Hepatocyte (in vitro differentiated cells): ENCODE results near the gene LIPE. TPM values are rescaled to one million over a fixed set of nuclear protein-coding genes. Genes with fewer than 3 reads are reported as not detected.

Experiments used
- DNase-seq: peaks from one replicate; pipeline ENCODE4 v3.0.0-alpha.2; 2016; ENCODE audit warnings: low spot score
- H2AFZ ChIP-seq: fragments of 200-600 bp; sonication (generic); 2 replicates; pipeline ENCODE4 v1.6.0; 2016; ENCODE audit warnings: antibody characterized with exemption, mild to moderate bottlenecking
- H3K27ac ChIP-seq: fragments of 200-600 bp; sonication (generic); 2 replicates; pipeline ENCODE4 v1.5.1; 2016; ENCODE audit warnings: mild to moderate bottlenecking
- H3K27me3 ChIP-seq: fragments of 200-600 bp; sonication (generic); 2 replicates; pipeline ENCODE4 v1.6.1; 2016
- H3K36me3 ChIP-seq: fragments of 200-600 bp; sonication (generic); replicated peaks from 2 replicates; pipeline ENCODE4 v1.5.1; 2016; ENCODE audit warnings: low read depth; ENCODE audit not compliant: insufficient read depth
- H3K4me1 ChIP-seq: fragments of 200-600 bp; sonication (generic); 2 replicates; pipeline ENCODE4 v1.5.1; 2016; ENCODE audit warnings: mild to moderate bottlenecking, moderate library complexity; ENCODE audit not compliant: insufficient read depth
- H3K4me2 ChIP-seq: fragments of 200-600 bp; sonication (generic); 2 replicates; pipeline ENCODE4 v1.6.0; 2016
- H3K4me3 ChIP-seq: fragments of 200-600 bp; sonication (generic); 2 replicates; pipeline ENCODE4 v1.5.1; 2016; ENCODE audit warnings: mild to moderate bottlenecking
- H3K79me2 ChIP-seq: fragments of 200-600 bp; sonication (generic); 2 replicates; pipeline ENCODE4 v1.6.0; 2017; ENCODE audit warnings: mild to moderate bottlenecking
- H3K9me2 ChIP-seq: fragments of 200-600 bp; sonication (generic); replicated peaks from 2 replicates; pipeline ENCODE4 v1.6.0; 2017; ENCODE audit warnings: mild to moderate bottlenecking; ENCODE audit not compliant: insufficient read depth
- H3K9me3 ChIP-seq: fragments of 200-600 bp; sonication (generic); 2 replicates; pipeline ENCODE4 v1.5.1; 2016; ENCODE audit warnings: low read depth, mild to moderate bottlenecking
- H4K20me1 ChIP-seq: fragments of 200-600 bp; sonication (generic); 2 replicates; pipeline ENCODE4 v1.6.0; 2016; ENCODE audit warnings: mild to moderate bottlenecking; ENCODE audit not compliant: insufficient read depth, poor library complexity, severe bottlenecking
- EZH2 ChIP-seq: fragments of 200-600 bp; sonication (generic); IDR thresholded peaks from 2 replicates; pipeline ENCODE4 v1.6.1; 2016; ENCODE audit warnings: antibody characterized with exemption, mild to moderate bottlenecking, borderline replicate concordance
- EZH2phosphoT487 ChIP-seq: fragments of 200-600 bp; sonication (generic); IDR thresholded peaks from one replicate; pipeline ENCODE4 v1.6.1; 2018; ENCODE audit warnings: antibody characterized with exemption, mild to moderate bottlenecking, low read depth, moderate library complexity; ENCODE audit not compliant: unreplicated experiment, severe bottlenecking
- WGBS: methylation state at CpG from one replicate; pipeline ENCODE4 v1.1.6; 2016; ENCODE audit warnings: low lambda C conversion rate; ENCODE audit errors: missing lambda C conversion rate; 5-methylcytosine and 5-hydroxymethylcytosine counted together
- polyA plus RNA-seq: library from polyadenylated mRNA; unstranded; fragments of >200 nt; fragmentation: Nextera tagmentation; extraction: Ambion mirVana; gene quantifications from 2 replicates; pipeline ENCODE4 v1.2.1, GENCODE V29; 2016
- total RNA-seq: library from RNA; depleted of rRNA; stranded (reverse); fragments of >200 nt; gene quantifications from 2 replicates; pipeline ENCODE4 v1.2.3, GENCODE V29; 2014
- TF ChIP-seq, protein P1 (sequence below): fragments of 200-600 bp; sonication (generic); IDR thresholded peaks from 2 replicates; pipeline ENCODE4 v1.5.1; 2016; ENCODE audit warnings: antibody characterized with exemption, mild to moderate bottlenecking; ENCODE audit not compliant: poor library complexity

The LIPE gene
- total and polyA plus RNA-seq, 2 experiments from 2014 or later = 6.4 to 7.1 TPM

DNA sequence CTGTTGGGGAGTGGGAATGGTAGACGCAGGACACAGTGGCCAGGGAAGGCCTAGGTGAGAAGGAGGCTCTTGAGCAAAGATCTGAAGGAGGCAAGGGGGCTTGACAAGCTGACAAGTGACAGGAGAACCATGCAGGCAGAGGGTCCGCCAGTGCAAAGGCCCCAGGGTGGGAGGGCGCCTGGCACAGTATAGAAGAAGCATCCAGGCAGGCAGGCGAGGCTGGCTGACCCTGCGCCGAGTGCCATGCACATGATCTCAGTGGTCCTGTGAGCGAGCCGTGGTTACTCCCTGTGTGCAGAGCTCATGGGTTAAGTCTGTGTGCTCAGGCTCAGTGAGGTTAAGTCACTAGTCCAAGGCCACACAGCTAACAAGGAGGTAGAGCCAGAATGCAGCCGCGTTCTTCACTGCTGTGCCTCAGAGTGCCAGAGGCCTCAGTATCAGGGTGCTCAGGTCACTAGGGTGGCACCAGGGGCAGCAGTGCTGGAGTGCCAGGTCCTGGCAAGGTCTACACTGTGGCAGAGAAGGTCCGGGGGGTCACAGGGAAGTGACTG, 52.3 kb downstream of the LIPE start:
- no peak overlapping the region for H3K27ac ChIP-seq
- no peak for DNase-seq
- WGBS = 96% methylated on average over 11 of the region's 11 CpGs

DNA sequence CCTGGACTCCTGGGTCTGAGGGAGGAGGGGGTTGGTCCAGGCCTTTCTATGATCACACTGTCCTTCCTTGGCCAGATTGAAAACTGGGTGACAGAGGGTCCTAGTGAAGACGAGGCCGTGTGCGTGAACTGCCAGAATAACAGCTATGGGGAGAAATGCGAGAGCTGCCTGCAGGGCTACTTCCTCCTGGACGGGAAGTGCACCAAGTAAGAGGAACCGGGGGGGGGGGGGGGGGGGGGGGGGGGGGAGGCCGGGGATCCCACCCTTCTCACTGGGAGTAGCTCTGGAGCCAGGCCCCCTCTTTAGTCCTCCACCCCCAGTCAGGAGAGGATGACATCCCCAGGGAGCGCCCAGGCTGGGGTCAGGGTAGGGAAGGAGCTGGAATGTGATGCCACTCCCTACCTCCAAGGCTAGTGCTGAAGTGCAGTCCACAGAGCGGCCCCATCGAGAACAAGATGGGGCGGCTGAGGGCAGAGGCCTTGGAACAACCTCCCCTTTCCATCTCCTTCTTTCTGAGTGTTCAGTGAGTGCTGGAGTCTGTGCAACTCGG, 56.5 kb downstream of the LIPE start:
- WGBS = 89% methylated on average over 10 of the region's 12 CpGs
- H2AFZ ChIP-seq = no peak overlapping the region
- no peaks in the 10 kb centered on the region for H4K20me1 ChIP-seq
- H3K9me3 ChIP-seq = no peaks in the 10 kb centered on the region
- TF ChIP-seq EZH2 (no peak), EZH2phosphoT487 (no peak)
- TF ChIP-seq, protein P1, sequence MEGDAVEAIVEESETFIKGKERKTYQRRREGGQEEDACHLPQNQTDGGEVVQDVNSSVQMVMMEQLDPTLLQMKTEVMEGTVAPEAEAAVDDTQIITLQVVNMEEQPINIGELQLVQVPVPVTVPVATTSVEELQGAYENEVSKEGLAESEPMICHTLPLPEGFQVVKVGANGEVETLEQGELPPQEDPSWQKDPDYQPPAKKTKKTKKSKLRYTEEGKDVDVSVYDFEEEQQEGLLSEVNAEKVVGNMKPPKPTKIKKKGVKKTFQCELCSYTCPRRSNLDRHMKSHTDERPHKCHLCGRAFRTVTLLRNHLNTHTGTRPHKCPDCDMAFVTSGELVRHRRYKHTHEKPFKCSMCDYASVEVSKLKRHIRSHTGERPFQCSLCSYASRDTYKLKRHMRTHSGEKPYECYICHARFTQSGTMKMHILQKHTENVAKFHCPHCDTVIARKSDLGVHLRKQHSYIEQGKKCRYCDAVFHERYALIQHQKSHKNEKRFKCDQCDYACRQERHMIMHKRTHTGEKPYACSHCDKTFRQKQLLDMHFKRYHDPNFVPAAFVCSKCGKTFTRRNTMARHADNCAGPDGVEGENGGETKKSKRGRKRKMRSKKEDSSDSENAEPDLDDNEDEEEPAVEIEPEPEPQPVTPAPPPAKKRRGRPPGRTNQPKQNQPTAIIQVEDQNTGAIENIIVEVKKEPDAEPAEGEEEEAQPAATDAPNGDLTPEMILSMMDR = no peak
- H3K79me2 ChIP-seq = no peaks in the 10 kb centered on the region
- H3K4me2 ChIP-seq = no peak overlapping the region
- H3K4me1 ChIP-seq = no peaks in the 10 kb centered on the region
- DNase-seq = no peak
- H3K27me3 ChIP-seq = no peaks in the 10 kb centered on the region
- H3K36me3 ChIP-seq = no peaks in the 10 kb centered on the region
- H3K27ac ChIP-seq = no peak overlapping the region
- H3K9me2 ChIP-seq = no peaks in the 10 kb centered on the region
- no peak overlapping the region for H3K4me3 ChIP-seq

More for the DNA sequence above, 52.3 kb downstream of the LIPE start:
- no peaks in the 10 kb centered on the region for H4K20me1 ChIP-seq
- no peaks in the 10 kb centered on the region for H3K27me3 ChIP-seq
- H3K4me3 ChIP-seq = no peak overlapping the region
- H3K4me2 ChIP-seq = no peak overlapping the region
- H3K9me2 ChIP-seq = no peaks in the 10 kb centered on the region
- no peak overlapping the region for H2AFZ ChIP-seq
- H3K36me3 ChIP-seq = no peaks in the 10 kb centered on the region
- H3K4me1 ChIP-seq = peaks cover 7% of the 10 kb centered on the region
- H3K79me2 ChIP-seq = no peaks in the 10 kb centered on the region
- H3K9me3 ChIP-seq = no peaks in the 10 kb centered on the region
- no peak for TF ChIP-seq EZH2phosphoT487

DNA sequence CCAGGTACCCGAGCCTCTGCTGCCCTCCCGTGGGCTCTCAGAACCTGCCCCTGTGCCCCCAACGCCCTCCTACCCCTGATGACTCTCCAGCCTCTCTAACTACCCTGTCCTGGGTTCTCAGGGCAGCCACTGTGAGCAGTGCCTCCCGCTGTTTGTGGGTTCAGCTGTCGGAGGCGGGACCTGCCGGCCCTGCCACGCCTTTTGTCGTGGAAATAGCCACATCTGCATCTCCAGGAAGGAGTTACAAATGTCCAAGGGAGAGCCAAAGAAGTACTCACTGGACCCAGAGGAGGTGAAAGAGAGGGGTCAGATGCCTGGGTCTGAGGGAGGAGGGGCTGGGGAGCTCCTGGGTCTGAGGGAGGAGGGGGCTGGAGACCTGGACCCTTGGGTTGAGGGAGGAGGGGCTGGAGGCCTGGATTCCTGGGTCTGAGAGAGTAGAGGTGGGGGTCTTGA, 57.1 kb downstream of the LIPE start:
- 72% methylated on average over 9 of the region's 9 CpGs for WGBS
- DNase-seq = no peak
- no peaks in the 10 kb centered on the region for H3K9me2 ChIP-seq
- H3K4me2 ChIP-seq = no peak overlapping the region
- H3K36me3 ChIP-seq = no peaks in the 10 kb centered on the region
- no peaks in the 10 kb centered on the region for H3K27me3 ChIP-seq
- no peaks in the 10 kb centered on the region for H3K9me3 ChIP-seq
- H3K4me3 ChIP-seq = no peak overlapping the region
- H2AFZ ChIP-seq = no peak overlapping the region
- no peaks in the 10 kb centered on the region for H3K79me2 ChIP-seq
- H3K4me1 ChIP-seq = no peaks in the 10 kb centered on the region
- no peak for TF ChIP-seq EZH2
- no peak for TF ChIP-seq EZH2phosphoT487
- TF ChIP-seq, protein P1 = no peak
- H4K20me1 ChIP-seq = no peaks in the 10 kb centered on the region
- H3K27ac ChIP-seq = no peak overlapping the region

DNA sequence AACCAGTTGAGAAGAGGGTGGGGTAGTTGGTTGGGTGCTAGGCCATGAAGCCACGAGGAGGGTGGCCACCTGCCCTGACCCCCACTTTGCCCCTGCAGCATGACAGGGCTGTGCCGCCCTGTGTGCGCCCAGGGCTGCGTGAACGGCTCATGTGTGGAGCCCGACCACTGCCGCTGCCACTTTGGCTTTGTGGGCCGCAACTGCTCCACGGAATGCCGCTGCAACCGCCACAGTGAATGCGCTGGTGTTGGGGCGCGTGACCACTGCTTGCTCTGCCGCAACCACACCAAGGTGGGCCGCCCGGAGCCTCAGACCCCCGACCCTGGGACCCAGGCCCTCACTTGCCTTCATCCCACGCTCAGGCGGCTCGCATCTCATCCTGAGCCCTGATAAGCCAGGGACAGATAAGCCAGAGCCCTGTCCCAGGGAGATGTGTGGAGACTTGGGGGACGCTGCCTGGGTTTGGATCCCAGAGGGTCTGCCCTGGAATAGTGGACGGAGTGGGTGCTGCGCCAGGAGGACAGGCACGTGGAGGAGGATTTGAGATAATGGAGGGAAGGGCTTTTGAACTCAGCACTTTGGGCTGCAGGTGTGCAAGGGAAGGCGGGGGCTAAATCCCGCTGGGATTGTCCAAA, 57.6 kb downstream of the LIPE start:
- Histone ChIP-seq H3K4me3 (no peak overlapping the region), H3K27ac (no peak overlapping the region), H3K36me3 (no peaks in the 10 kb centered on the region), H3K9me2 (no peaks in the 10 kb centered on the region), H3K4me2 (no peak overlapping the region), H2AFZ (no peak overlapping the region), H3K9me3 (no peaks in the 10 kb centered on the region), H4K20me1 (no peaks in the 10 kb centered on the region), H3K27me3 (no peaks in the 10 kb centered on the region), H3K4me1 (no peaks in the 10 kb centered on the region), H3K79me2 (no peaks in the 10 kb centered on the region)
- 96% methylated on average over 27 of the region's 27 CpGs for WGBS
- TF ChIP-seq EZH2 = no peak
- no peak for DNase-seq
